Measurements from ENCODE around the gene NLRP2B. TPM values are rescaled to one million over a fixed set of nuclear protein-coding genes. Genes with fewer than 3 reads are reported as not detected.
"Not testable (repeated sequence)": the region's sequence is repeated elsewhere in the genome, so short reads cannot be mapped to it uniquely, and the experiment has no call there.

NLRP2B gene
- total RNA-seq, 2 experiments from 2014 or later, result not detected

GRCh38 chrX:57647020-57647419 is 33.0 kb downstream of the NLRP2B start:
- Mint-ChIP-seq H3K9me3 (ENCODE audit: low read depth) (no peaks in the 10 kb centered on the region), H3K36me3 (ENCODE audit: low read depth) (no peaks in the 10 kb centered on the region), H3K27ac (no peak overlapping the region), H3K4me3 (no peak overlapping the region), H3K27me3 (no peaks in the 10 kb centered on the region), H3K4me1 (no peaks in the 10 kb centered on the region)
- intact Hi-C loops (cut with DNase I, micrococcal nuclease), result no loop called here
- CTCF ChIA-PET, result no interaction called here
- ATAC-seq (no peak), DNase-seq (no peak)
- POLR2A ChIA-PET, result no interaction called here

DNA sequence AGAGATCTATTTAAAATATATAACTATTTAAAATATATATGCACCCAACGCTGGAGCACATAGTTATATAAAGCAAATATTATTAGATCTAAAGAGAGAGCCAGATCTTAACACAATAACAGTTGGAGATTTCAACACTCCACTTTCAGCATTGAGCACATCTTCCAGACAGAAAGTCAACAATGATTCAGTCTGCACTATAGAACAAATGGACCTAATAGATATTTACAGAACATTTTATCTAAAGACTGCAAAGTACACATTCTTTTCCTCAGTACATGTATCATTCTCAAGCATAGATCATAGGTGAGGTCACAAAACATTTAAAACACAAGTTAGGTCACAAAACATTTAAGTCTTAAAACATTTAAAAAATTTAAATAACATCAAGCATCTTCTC is 36.4 kb downstream of the NLRP2B start:
- ChIA-PET POLR2A (no interaction called here), CTCF (no interaction called here)
- H3K27me3 Mint-ChIP-seq, result no peaks in the 10 kb centered on the region
- H3K36me3 Mint-ChIP-seq (ENCODE audit: low read depth), result peaks cover 6% of the 10 kb centered on the region
- intact Hi-C loops (cut with DNase I, micrococcal nuclease), result no loop called here
- ATAC-seq (no peak), DNase-seq (no peak)
- H3K4me1 Mint-ChIP-seq, result no peaks in the 10 kb centered on the region
- peaks cover 5% of the 10 kb centered on the region for H3K9me3 Mint-ChIP-seq (ENCODE audit: low read depth)
- H3K4me3 Mint-ChIP-seq, result no peak overlapping the region
- no peak overlapping the region for H3K27ac Mint-ChIP-seq

DNA sequence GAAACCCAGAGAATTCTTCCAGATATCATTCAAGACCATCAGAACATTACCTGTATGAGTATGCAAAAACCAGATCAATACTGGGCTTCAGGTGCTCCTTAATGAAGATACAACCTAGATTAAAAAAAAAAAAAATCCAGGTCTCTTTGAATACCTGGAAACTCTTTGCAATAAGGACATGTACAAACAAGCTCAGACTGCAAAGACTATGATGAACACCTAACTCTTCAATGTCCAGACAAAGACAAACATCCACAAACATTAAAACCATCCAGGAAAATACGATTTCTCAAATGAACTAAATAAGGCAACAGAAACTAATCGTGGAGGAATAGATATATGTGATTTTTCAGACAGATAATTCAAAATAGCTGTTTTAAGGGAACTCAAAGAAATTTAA is 38.7 kb downstream of the NLRP2B start:
- intact Hi-C loops (cut with DNase I, micrococcal nuclease), result no loop called here
- Mint-ChIP-seq H3K36me3 (ENCODE audit: low read depth) (peaks cover 6% of the 10 kb centered on the region), H3K4me1 (no peaks in the 10 kb centered on the region), H3K27ac (no peak overlapping the region), H3K9me3 (ENCODE audit: low read depth) (peaks cover 11% of the 10 kb centered on the region), H3K27me3 (no peaks in the 10 kb centered on the region), H3K4me3 (no peak overlapping the region)
- CTCF ChIA-PET, result no interaction called here
- ATAC-seq, result no peak
- DNase-seq, result no peak
- POLR2A ChIA-PET, result no interaction called here

- Mint-ChIP-seq H3K27me3 (no peaks in the 10 kb centered on the region), H3K4me3 (no peak overlapping the region), H3K27ac (no peak overlapping the region), H3K9me3 (ENCODE audit: low read depth) (peaks cover 18% of the 10 kb centered on the region), H3K36me3 (ENCODE audit: low read depth) (peaks cover 6% of the 10 kb centered on the region), H3K4me1 (no peaks in the 10 kb centered on the region)
- ATAC-seq (no peak), DNase-seq (no peak)
- ChIA-PET CTCF (no interaction called here), POLR2A (no interaction called here)
- intact Hi-C loops (cut with DNase I, micrococcal nuclease), result no loop called here
Observed at GRCh38 chrX:57640674-57641016, 39.4 kb downstream of the NLRP2B start.

DNA sequence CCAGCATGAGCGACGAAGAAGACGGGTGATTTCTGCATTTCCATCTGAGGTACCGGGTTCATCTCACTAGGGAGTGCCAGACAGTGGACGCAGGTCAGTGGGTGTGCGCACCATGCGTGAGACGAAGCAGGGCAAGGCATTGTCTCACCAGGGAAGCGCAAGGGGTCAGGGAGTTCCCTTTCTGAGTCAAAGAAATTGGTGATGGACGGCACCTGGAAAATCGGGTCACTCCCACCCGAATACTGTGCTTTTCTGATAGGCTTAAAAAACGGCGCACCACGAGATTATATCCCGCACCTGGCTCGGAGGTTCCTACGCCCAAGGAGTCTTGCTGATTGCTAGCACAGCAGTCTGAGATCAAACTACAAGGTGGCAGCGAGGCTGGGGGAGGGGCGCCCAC is 50.6 kb downstream of the NLRP2B start:
- DNase-seq; CTCF ChIA-PET; H3K4me3 Mint-ChIP-seq; H3K4me1 Mint-ChIP-seq; intact Hi-C loops (cut with DNase I, micrococcal nuclease); H3K27ac Mint-ChIP-seq; H3K27me3 Mint-ChIP-seq; POLR2A ChIA-PET; H3K36me3 Mint-ChIP-seq (ENCODE audit: low read depth); ATAC-seq: not testable (repeated sequence)
- peaks cover 20% of the 10 kb centered on the region for H3K9me3 Mint-ChIP-seq (ENCODE audit: low read depth)

Other genes starting within 250 kb of the NLRP2B start
- gene ZXDB, start 88.2 kb downstream of the NLRP2B start, total RNA-seq, result 1 to 10 TPM; 4.7 to 5.9 TPM
- 1 to 10 TPM; 2.5 to 3.0 TPM for gene ZXDA, start 230.2 kb upstream of the NLRP2B start, total RNA-seq